NCI-H345 treated with DMSO at 0.1 percent for 48 hours (cell line): ENCODE data around the gene GFI1B.
"Not testable (repeated sequence)": the region's sequence is repeated elsewhere in the genome, so short reads cannot be mapped to it uniquely, and the experiment has no call there.

Source experiments
- DNase-seq: peaks from one replicate; lab custom pipeline; 2025; ENCODE audit not compliant: unreplicated experiment; lab: John Stamatoyannopoulos, UW

The GFI1B gene

GRCh38 chr9:133008824-133009223 is 30.3 kb downstream of the GFI1B start:
- no peak for DNase-seq

- DNase-seq, result no peak
Measured at GRCh38 chr9:133009906-133010582, 31.6 kb downstream of the GFI1B start.

GRCh38 chr9:133014696-133015095 is 36.2 kb downstream of the GFI1B start:
- no peak for DNase-seq

GRCh38 chr9:133023117-133023890 is 44.8 kb downstream of the GFI1B start:
- no peak for DNase-seq

GRCh38 chr9:133026426-133026825 is 47.9 kb downstream of the GFI1B start:
- DNase-seq, result no peak

GRCh38 chr9:133027134-133027533 is 48.6 kb downstream of the GFI1B start:
- DNase-seq, result no peak

GRCh38 chr9:133028221-133028620 is 49.7 kb downstream of the GFI1B start:
- DNase-seq, result no peak

GRCh38 chr9:133029994-133030316 is 51.5 kb downstream of the GFI1B start:
- DNase-seq, result no peak

GRCh38 chr9:133030317-133031129 is 52.0 kb downstream of the GFI1B start, which contains the start of gene GTF3C5:
GTF3C5 (plus strand) TSS chr9:133030997; CDS start chr9:133031012, 15 bp downstream.
- DNase-seq, result peak; percentile 99

GRCh38 chr9:133031130-133031422 is 52.6 kb downstream of the GFI1B start:
- no peak for DNase-seq

GRCh38 chr9:133031496-133031911 is 53.0 kb downstream of the GFI1B start:
- no peak for DNase-seq

- DNase-seq, result no peak
Measured at GRCh38 chr9:133032171-133032570, 53.7 kb downstream of the GFI1B start.

- DNase-seq, result no peak
Measured at GRCh38 chr9:133035669-133036068, 57.2 kb downstream of the GFI1B start.

GRCh38 chr9:133037775-133038515 is 59.5 kb downstream of the GFI1B start:
- no peak for DNase-seq

- DNase-seq, result not testable (repeated sequence)
Measured at GRCh38 chr9:133040892-133041479, 62.5 kb downstream of the GFI1B start.
